ENCODE results near the gene MEX3C.

GRCh38 chr18:51171223-51171622 lies 26.3 kb downstream of the MEX3C start:
- no peak for TF ChIP-seq TAF1 (IDR thresholded peaks at IDR 0.05; ENCODE audit: borderline replicate concordance, insufficient read depth, low read length)
- TF ChIP-seq REST (IDR thresholded peaks at IDR 0.05; ENCODE audit: insufficient read depth in 1 of 2, low read depth in 2 of 2, low read length in 2 of 2) = no peak
- no peak for TF ChIP-seq POLR2AphosphoS5 (IDR thresholded peaks at IDR 0.05; ENCODE audit: low read depth, low read length)
- TF ChIP-seq SIN3A (IDR thresholded peaks at IDR 0.05; ENCODE audit: borderline replicate concordance, insufficient read depth, low read length) = no peak
- no peak for TF ChIP-seq FOXP2 (optimal IDR thresholded peaks at IDR 0.05; ENCODE audit: borderline replicate concordance, extremely low read depth, extremely low read length, insufficient read depth)
